Pancreas (tissue), 10 donors: ENCODE results near the gene GPR150. TPM values are rescaled to one million over a fixed set of nuclear protein-coding genes. Genes with fewer than 3 reads are reported as not detected.
A peak's percentile ranks its signal among the peaks of the same experiment; 100 is the strongest.

Source experiments
- ATAC-seq, 4 donors: fragments of 200-7000 bp; cut with Tn5 transposase; one replicate each; pipeline versions ENCODE4 v1.8.0 to v1.9.1; 2020; ENCODE audit warnings: mild to moderate bottlenecking in 4 of 4, moderate library complexity in 4 of 4
- DNase-seq, 6 donors: peaks; one replicate each; pipeline ENCODE4 v3.0.0-alpha.2; 2020
- FAIRE-seq: peaks from 2 replicates; lab custom pipeline; 2012; peaks lifted over from hg19 to GRCh38; lab: Jason Lieb, UNC
- H3K27ac ChIP-seq, 4 donors: fragments of 200-600 bp; sonication (generic); 1 replicate in 3 of 4; 2 replicates in 1 of 4; pipeline versions ENCODE4 v1.5.0 to v1.8.0; 2020
- H3K27me3 ChIP-seq, 4 donors: fragments of 200-600 bp; one replicate each; pipeline ENCODE4 v1.8.0; 2021
- H3K36me3 ChIP-seq, 3 donors: fragments of 200-600 bp; sonication (generic) in 1 of 3; one replicate each; pipeline versions ENCODE4 v1.5.0 to v1.8.0; 2020 to 2021
- H3K4me1 ChIP-seq, 3 donors: fragments of 200-600 bp; one replicate each; pipeline ENCODE4 v1.8.0; 2021
- H3K4me3 ChIP-seq, 4 donors: fragments of 200-600 bp; sonication (generic) in 2 of 4; one replicate each; pipeline versions ENCODE4 v1.5.0 to v1.8.0; 2020 to 2021
- H3K9me3 ChIP-seq, 4 donors: fragments of 200-600 bp; one replicate each; pipeline ENCODE4 v1.8.0; 2021
- WGBS, 2 donors: extraction: QIAGEN DNeasy Blood & Tissue Kit; methylation state at CpG; one replicate each; pipeline ENCODE4 v1.1.7; 2013; 5-methylcytosine and 5-hydroxymethylcytosine counted together
- intact Hi-C, 3 donors: fragments of 100-400 bp; cut with DNase I; formaldehyde crosslinking; loops; one replicate each; pipeline versions ENCODE4 v1.11.1 to v1.14.2; 2022
- polyA plus RNA-seq, 2 donors: library from polyadenylated mRNA; stranded (reverse); fragments of 200-250 nt; gene quantifications; one replicate each; pipeline ENCODE4 v1.2.3, GENCODE V29; 2013
- total RNA-seq, 6 donors: library from RNA; stranded (reverse); fragmentation: NEBNext Ultra II Directional in 4 of 6; extraction: Animal tissue kit (Norgen Biotek cat#: 25700) in 4 of 6; gene quantifications; one replicate each; pipeline versions ENCODE4 v1.2.1 to v1.2.4, GENCODE V29; 2021 to 2023
- TF ChIP-seq, protein P1 (sequence below), 4 donors: fragments of 200-600 bp; sonication (generic) in 3 of 4; IDR thresholded peaks; one replicate each; pipeline versions ENCODE4 v1.5.0 to v1.8.0; 2021; ENCODE audit warnings: antibody characterized with exemption in 4 of 4
- donor health status: healthy with polysubstance abuse.
- donor health status: DM: no; HTN: no; CAD: no; lungs with moderate emphysema.
- donor health status: DM: no; HTN: no; CAD: no.
- donor health status: control.
- donor health status: control.
- donor health status: Bipolar disorder and iron deficiency.
- donor health status: DM: yes; HTN: yes; CAD: no.
- donor health status: DM: no; HTN: no; CAD: no.
- donor health status: DM: no; HTN: no; CAD: no.
- donor health status: DM: yes; HTN: yes; CAD: no.

The GPR150 gene
- total and polyA plus RNA-seq, 8 donors, result 0.61 to 5.7 (median 2.0) TPM

DNA sequence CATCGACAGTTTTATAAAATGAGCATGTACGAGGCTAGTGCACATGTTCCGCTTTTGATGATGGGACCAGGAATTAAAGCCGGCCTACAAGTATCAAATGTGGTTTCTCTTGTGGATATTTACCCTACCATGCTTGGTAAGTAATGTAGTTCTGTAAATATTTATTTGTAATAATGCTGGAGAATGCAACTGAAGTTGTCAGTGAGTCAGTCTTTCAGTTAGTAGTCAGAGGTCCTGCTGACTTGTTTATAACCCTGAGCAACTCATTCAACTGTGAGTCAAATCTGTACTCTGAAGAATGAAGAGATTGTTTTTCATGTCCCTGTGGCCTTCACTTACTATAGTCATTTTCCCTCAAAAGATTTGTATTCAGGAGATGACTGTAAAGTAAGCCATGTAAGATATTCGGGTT, 28.4 kb upstream of the GPR150 start:
- intact Hi-C loops, result no loop called here
- FAIRE-seq, result no peak
- Histone ChIP-seq H3K27me3 (no peaks in the 10 kb centered on the region), H3K4me3 (no peak overlapping the region), H3K9me3 (no peaks in the 10 kb centered on the region), H3K27ac (no peak overlapping the region), H3K36me3 (peaks cover 0 to 7% (median 0%) of the 10 kb centered on the region in 3 donors), H3K4me1 (no peaks in the 10 kb centered on the region)
- 94 to 98% methylated on average over 5 of the region's 5 CpGs for WGBS, 2 donors
- DNase-seq, result no peak
- TF ChIP-seq, protein P1, sequence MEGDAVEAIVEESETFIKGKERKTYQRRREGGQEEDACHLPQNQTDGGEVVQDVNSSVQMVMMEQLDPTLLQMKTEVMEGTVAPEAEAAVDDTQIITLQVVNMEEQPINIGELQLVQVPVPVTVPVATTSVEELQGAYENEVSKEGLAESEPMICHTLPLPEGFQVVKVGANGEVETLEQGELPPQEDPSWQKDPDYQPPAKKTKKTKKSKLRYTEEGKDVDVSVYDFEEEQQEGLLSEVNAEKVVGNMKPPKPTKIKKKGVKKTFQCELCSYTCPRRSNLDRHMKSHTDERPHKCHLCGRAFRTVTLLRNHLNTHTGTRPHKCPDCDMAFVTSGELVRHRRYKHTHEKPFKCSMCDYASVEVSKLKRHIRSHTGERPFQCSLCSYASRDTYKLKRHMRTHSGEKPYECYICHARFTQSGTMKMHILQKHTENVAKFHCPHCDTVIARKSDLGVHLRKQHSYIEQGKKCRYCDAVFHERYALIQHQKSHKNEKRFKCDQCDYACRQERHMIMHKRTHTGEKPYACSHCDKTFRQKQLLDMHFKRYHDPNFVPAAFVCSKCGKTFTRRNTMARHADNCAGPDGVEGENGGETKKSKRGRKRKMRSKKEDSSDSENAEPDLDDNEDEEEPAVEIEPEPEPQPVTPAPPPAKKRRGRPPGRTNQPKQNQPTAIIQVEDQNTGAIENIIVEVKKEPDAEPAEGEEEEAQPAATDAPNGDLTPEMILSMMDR (IDR thresholded peaks at IDR 0.05), result no peak
- no peak for ATAC-seq

DNA sequence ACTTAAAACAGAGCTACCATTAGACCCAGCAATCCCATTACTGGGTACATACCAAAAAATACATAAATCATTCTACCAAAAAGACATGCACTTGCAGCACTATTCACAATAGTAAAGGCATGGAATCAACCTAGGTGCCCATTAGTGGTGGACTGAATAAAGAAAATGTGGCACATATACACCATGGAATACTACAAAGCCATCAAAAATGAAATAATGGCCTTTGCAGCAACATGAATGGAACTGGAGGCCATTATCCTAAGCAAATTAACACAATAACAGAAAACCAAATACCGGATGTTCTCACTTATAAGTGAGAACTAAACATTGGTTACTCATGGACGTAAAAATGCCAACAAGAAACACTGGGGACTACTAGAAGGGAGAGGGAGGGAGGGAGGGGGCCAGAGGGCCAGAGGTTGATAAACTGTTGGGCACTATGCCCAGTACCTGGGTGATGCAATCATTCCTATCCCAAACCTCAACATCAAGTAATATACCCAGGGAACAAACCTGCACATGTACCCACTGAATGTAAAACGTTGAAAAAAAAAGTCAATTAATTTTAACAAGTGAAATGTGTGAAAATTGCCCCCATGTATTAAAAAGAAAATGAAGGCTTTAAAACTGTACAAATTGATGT, 24.5 kb upstream of the GPR150 start:
- Histone ChIP-seq H3K4me1 (no peaks in the 10 kb centered on the region), H3K9me3 (no peaks in the 10 kb centered on the region), H3K27me3 (no peaks in the 10 kb centered on the region), H3K4me3 (no peak overlapping the region), H3K27ac (no peak overlapping the region), H3K36me3 (peaks cover 0 to 7% (median 0%) of the 10 kb centered on the region in 3 donors)
- FAIRE-seq (no peak), ATAC-seq (peak in 1 of 4 donors; percentile 29), DNase-seq (no peak)
- TF ChIP-seq, protein P1 (IDR thresholded peaks at IDR 0.05), result no peak
- 76 to 82% methylated on average over 3 of the region's 3 CpGs for WGBS, 2 donors
- intact Hi-C loops, result no loop called here

DNA sequence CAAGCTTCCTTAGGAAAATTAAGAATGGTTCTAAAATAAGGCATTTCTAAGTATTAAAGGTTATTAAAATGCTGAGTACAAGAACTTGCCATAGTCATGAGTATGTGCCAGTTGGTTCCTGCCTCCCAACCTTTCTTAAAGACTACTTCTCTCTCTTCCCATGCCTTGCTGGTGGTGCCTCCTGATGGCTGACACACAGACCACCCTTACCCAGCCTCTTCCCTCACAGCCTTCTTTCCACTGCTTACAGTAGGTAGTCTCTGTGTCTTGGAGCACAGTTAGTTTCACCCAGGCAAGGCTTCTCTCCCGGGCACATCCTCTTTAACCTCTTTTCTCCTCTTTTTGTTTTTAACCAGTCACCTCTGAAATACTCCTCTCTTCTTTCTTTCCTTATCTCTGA, 20.6 kb upstream of the GPR150 start:
- Histone ChIP-seq H3K9me3 (no peaks in the 10 kb centered on the region), H3K36me3 (no peaks in the 10 kb centered on the region), H3K4me3 (no peak overlapping the region), H3K27me3 (no peaks in the 10 kb centered on the region), H3K27ac (no peak overlapping the region), H3K4me1 (no peaks in the 10 kb centered on the region)
- FAIRE-seq, result no peak
- WGBS, 2 donors, result 78 to 84% methylated on average over 1 of the region's 1 CpG
- DNase-seq, result no peak
- TF ChIP-seq, protein P1 (IDR thresholded peaks at IDR 0.05), result no peak
- intact Hi-C loops, result no loop called here
- ATAC-seq, result no peak

DNA sequence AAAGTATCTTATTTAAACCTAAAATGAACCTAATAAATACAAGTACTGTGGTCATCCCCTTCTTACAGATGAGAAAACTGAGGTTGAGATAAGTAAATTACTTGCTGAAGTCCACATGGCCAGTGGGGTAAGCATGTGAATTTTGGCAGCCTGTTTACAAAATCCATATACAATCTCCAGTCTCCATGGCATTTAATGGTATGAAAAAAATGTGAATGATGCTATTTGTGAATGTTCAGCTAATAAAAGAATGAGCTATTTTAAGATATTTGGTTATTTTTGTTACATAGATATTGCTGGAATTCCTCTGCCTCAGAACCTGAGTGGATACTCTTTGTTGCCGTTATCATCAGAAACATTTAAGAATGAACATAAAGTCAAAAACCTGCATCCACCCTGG, 19.3 kb upstream of the GPR150 start:
- H3K27me3 ChIP-seq, result no peaks in the 10 kb centered on the region
- H3K27ac ChIP-seq, result no peak overlapping the region
- FAIRE-seq, result no peak
- 94 to 100% methylated on average over 1 of the region's 1 CpG for WGBS, 2 donors
- no peak for DNase-seq
- ATAC-seq, result no peak
- intact Hi-C loops, result no loop called here
- H3K4me3 ChIP-seq, result no peak overlapping the region
- no peaks in the 10 kb centered on the region for H3K9me3 ChIP-seq
- no peaks in the 10 kb centered on the region for H3K36me3 ChIP-seq
- no peaks in the 10 kb centered on the region for H3K4me1 ChIP-seq
- TF ChIP-seq, protein P1 (IDR thresholded peaks at IDR 0.05), result no peak

DNA sequence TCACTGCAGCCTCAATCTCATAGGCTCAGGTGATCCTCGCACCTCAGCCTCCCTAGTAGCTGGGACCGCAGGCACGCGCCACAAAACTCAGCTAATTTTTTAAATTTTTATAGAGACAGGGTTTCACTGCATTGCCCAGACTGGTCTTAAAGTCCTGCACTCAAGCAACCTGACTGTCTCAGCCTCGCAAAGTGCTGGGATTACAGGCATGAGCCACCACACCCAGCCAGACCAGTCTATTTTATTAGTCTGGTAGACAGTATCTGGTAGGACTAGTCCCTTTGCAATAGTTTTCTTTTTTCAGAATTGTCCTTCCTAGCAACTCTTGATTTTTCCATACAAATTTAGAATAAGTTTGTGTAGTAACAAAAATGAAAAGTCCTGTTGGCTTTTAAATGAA, 14.1 kb upstream of the GPR150 start:
- Histone ChIP-seq H3K27me3 (no peaks in the 10 kb centered on the region), H3K9me3 (no peaks in the 10 kb centered on the region), H3K4me3 (no peak overlapping the region), H3K27ac (no peak overlapping the region), H3K36me3 (no peaks in the 10 kb centered on the region), H3K4me1 (no peaks in the 10 kb centered on the region)
- DNase-seq, result no peak
- FAIRE-seq, result no peak
- 98 to 99% methylated on average over 5 of the region's 5 CpGs for WGBS, 2 donors
- intact Hi-C loops, result no loop called here
- TF ChIP-seq, protein P1 (IDR thresholded peaks at IDR 0.05), result no peak
- ATAC-seq, result no peak
